Kidney (tissue), 14 donors: ENCODE data around the gene INO80. TPM values are rescaled to one million over a fixed set of nuclear protein-coding genes. Genes with fewer than 3 reads are reported as not detected.

Source experiments
- DNase-seq, 5 donors: peaks; one replicate each; pipeline ENCODE4 v3.0.0-alpha.2; 2013 to 2020
- FAIRE-seq: peaks from 2 replicates; lab custom pipeline; 2012; peaks lifted over from hg19 to GRCh38; lab: Jason Lieb, UNC
- H3K27ac ChIP-seq, 2 donors: one replicate each; pipeline ENCODE4 v1.7.0; 2013; ENCODE audit warnings: low read depth in 2 of 2, low read length in 2 of 2, inconsistent platforms in 1 of 2
- H3K27me3 ChIP-seq: one replicate; pipeline ENCODE4 v1.7.1; 2013; ENCODE audit warnings: low read length, inconsistent platforms; ENCODE audit not compliant: control insufficient read depth, insufficient read depth
- H3K36me3 ChIP-seq, 3 donors: one replicate each; pipeline versions ENCODE4 v1.7.0 to v1.7.1; 2013; ENCODE audit warnings: low read length in 3 of 3, control low read depth in 1 of 3, inconsistent platforms in 1 of 3; ENCODE audit not compliant: insufficient read depth in 3 of 3, control insufficient read depth in 2 of 3
- H3K4me1 ChIP-seq, 3 donors: one replicate each; pipeline versions ENCODE4 v1.7.0 to v1.7.1; 2013; ENCODE audit warnings: low read length in 3 of 3, inconsistent platforms in 1 of 3, low read depth in 1 of 3; ENCODE audit not compliant: control insufficient read depth in 2 of 3, insufficient read depth in 2 of 3
- H3K4me3 ChIP-seq, 3 donors: one replicate each; pipeline versions ENCODE4 v1.7.0 to v1.8.1; 2013; ENCODE audit warnings: low read length in 3 of 3, control low read depth in 1 of 3, inconsistent platforms in 1 of 3
- H3K9ac ChIP-seq, 3 donors: one replicate each; pipeline versions ENCODE4 v1.7.0 to v1.7.1; 2013; ENCODE audit warnings: low read length in 3 of 3, control low read depth in 1 of 3, inconsistent platforms in 1 of 3
- H3K9me3 ChIP-seq, 3 donors: one replicate each; pipeline versions ENCODE4 v1.7.0 to v1.7.1; 2013; ENCODE audit warnings: low read length in 3 of 3, control low read depth in 1 of 3, inconsistent platforms in 1 of 3; ENCODE audit not compliant: control insufficient read depth in 2 of 3, insufficient read depth in 1 of 3
- CTCF ChIP-seq: IDR thresholded peaks from 3 replicates; pipeline ENCODE4 v1.5.1; 2012; ENCODE audit warnings: mild to moderate bottlenecking, moderate library complexity, borderline replicate concordance; ENCODE audit not compliant: insufficient read depth; ENCODE audit errors: extremely low read depth
- intact Hi-C: fragments of 100-400 bp; cut with DNase I; formaldehyde crosslinking; loops from one replicate; pipeline ENCODE4 v1.11.1; 2022
- polyA plus RNA-seq: library from polyadenylated mRNA; stranded (reverse); fragments of 350-450 nt; fragmentation: Illumina TruSeq; extraction: RNeasy Lipid Tissue Mini Kit (QIAGEN cat#74804); gene quantifications from one replicate; pipeline ENCODE4 v1.2.3, GENCODE V29; 2014; ENCODE audit warnings: low read depth, low replicate concordance; ENCODE audit not compliant: insufficient read depth
- total RNA-seq: library from RNA; stranded (reverse); fragmentation: NEBNext Ultra II Directional; extraction: Animal tissue kit (Norgen Biotek cat#: 25700); gene quantifications from one replicate; pipeline ENCODE4 v1.2.1, GENCODE V29; 2021
- donor health status: control.
- donor health status: control.
- donor health status: control.
- donor health status: control.
- donor health status: control.
- donor health status: DM: yes; HTN: yes; CAD: no.
- donor health status: Normal renal cell carcinoma (clear cell type).

Gene INO80
- total and polyA plus RNA-seq, 2 donors from 2014 or later: 6.0 to 27.3 TPM

GRCh38 chr15:41024885-41025284, 91.2 kb downstream of the INO80 start:
- no peak for TF ChIP-seq CTCF
- H3K36me3 ChIP-seq: peaks cover 0 to 10% (median 3%) of the 10 kb centered on the region in 3 donors
- intact Hi-C loops: loop anchor here (10.0 kb wide), 1 partner anchor 120 kb away; no protein-coding TSS in a partner anchor
- no peak overlapping the region for H3K27ac ChIP-seq
- DNase-seq: no peak
- H3K9ac ChIP-seq: no peak overlapping the region
- H3K9me3 ChIP-seq: no peaks in the 10 kb centered on the region
- no peak overlapping the region for H3K4me3 ChIP-seq
- no peak for FAIRE-seq
- no peaks in the 10 kb centered on the region for H3K27me3 ChIP-seq
- H3K4me1 ChIP-seq: no peaks in the 10 kb centered on the region

GRCh38 chr15:41024131-41024530, 91.9 kb downstream of the INO80 start:
- no peaks in the 10 kb centered on the region for H3K27me3 ChIP-seq
- H3K9me3 ChIP-seq: no peaks in the 10 kb centered on the region
- TF ChIP-seq CTCF: no peak
- FAIRE-seq (no peak), DNase-seq (peak in 3 of 5 donors; percentile 16 to 51 (median 47))
- H3K9ac ChIP-seq: no peak overlapping the region
- no peak overlapping the region for H3K4me3 ChIP-seq
- H3K4me1 ChIP-seq: no peaks in the 10 kb centered on the region
- intact Hi-C loops: loop anchor here (10.0 kb wide), 1 partner anchor 119 kb away; no protein-coding TSS in a partner anchor
- H3K36me3 ChIP-seq: peaks cover 0 to 3% (median 3%) of the 10 kb centered on the region in 3 donors
- H3K27ac ChIP-seq: no peak overlapping the region

- Histone ChIP-seq H3K4me3 (no peak overlapping the region), H3K36me3 (peaks cover 0 to 3% (median 2%) of the 10 kb centered on the region in 3 donors), H3K27ac (no peak overlapping the region), H3K9me3 (no peaks in the 10 kb centered on the region), H3K4me1 (peaks cover 0 to 3% (median 0%) of the 10 kb centered on the region in 3 donors), H3K9ac (no peak overlapping the region), H3K27me3 (no peaks in the 10 kb centered on the region)
- intact Hi-C loops: loop anchor here (10.0 kb wide), 1 partner anchor 118 kb away; no protein-coding TSS in a partner anchor
- peak in 4 of 5 donors; percentile 50 to 72 (median 59) for DNase-seq
- FAIRE-seq: no peak
- peak; percentile 63 for TF ChIP-seq CTCF
Measured at GRCh38 chr15:41022487-41023090, 93.5 kb downstream of the INO80 start.
